ENCODE data around the gene SP100.
"Not testable (repeated sequence)": the region's sequence is repeated elsewhere in the genome, so short reads cannot be mapped to it uniquely, and the experiment has no call there.

The SP100 gene

GRCh38 chr2:230416061-230416721 lies at the start of gene SP100:
SP100 (plus strand) TSS chr2:230416201; CDS start chr2:230416297, 96 bp downstream.
- DNase-seq: no peak

GRCh38 chr2:230382108-230382507 lies 33.9 kb upstream of the SP100 start:
- no peak for DNase-seq

DNA sequence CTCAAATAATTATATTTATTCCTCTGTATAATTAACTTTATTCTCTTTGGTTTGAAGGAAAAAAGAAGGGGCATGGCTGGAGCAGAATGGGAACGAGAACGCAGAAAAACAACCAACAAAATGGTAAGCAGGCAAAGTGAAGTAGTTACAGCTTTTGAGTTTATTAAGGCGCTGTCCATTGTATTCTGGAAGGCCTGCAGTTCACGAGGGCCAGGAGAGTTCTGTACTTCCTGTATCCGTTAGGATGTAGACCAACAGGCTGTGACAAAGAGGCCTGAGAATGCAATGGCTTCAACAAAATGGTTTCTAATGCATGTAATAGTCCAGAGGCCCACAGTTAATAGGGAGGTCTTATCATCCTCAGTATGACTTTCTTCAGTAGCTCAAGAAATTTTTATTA lies 32.5 kb upstream of the SP100 start:
- DNase-seq: no peak

DNA sequence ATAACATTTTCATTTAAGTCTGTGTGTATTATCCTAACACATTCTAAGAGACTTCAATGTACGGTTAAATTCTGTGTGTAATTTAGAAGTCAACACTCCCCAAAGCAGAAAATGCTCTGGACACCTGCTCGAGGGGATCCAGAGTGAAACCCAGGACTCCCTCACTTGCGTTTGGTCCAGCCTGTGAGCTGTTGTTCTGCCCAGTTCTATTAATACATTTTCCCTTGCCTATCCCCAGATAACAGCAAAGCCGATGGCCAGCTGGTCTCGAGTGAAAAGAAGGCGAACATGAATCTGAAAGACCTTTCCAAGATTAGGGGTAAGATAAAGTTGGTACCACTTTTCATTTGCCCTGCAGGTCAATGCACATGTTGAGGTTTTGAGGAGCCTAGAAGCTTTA lies 31.0 kb upstream of the SP100 start:
- no peak for DNase-seq

- no peak for DNase-seq
Observed at GRCh38 chr2:230394301-230394700, 21.7 kb upstream of the SP100 start.

DNA sequence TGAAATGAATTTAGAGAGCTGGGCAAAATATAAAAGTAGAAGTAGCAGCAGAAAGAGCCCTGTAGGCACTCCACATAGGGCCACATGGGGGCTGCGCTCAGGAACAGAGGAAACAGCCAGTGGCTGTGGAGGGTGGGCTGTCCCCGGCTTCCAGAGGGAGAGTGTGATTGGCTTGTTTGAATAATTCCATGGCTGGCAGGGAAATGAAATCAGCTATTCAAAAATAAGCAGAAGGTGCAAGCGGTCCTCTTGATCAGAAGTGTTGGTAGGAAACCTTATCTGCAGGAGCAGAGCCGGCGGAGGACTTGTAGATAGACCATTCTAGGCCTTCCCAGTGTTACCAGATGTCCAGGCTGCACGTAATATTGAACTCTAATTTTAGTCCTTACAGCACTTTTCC lies 17.3 kb upstream of the SP100 start:
- not testable (repeated sequence) for DNase-seq

DNA sequence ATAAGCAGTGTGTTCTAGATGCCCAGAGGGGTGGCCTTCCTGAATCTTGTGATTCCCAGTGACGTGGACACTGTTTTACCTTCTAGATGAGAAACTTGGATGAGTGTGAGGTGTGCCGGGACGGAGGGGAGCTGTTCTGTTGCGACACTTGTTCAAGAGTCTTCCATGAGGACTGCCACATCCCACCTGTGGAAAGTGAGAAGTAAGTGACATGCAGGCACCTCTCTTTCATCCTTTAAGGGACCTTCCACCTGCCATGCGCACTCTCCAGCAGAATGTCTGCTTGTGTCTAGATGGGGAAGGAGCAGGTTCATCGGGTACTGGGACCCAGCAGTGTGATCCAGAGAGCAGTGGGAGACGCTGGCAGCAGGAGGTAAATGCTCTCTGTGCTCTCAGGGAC lies 16.0 kb upstream of the SP100 start:
- no peak for DNase-seq

DNA sequence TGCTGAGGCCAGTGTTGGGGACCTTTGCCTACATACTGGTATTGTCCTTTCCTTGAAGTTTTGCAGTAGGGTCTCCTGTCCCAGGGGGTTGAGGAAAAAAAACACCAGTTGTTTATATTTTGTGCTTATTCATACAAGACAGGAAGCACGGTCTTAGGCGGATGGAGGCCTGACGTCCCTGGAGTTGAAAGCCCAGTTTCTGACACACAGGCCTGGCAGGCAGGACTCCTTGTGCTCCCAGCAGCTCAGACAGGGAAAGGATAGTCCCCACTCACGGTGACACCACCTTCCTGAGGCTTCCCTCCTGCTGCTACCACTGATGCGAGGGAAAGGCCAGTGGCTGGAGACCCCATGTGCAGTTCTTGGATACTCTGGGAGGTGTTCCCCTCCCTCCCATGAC lies 15.5 kb upstream of the SP100 start:
- no peak for DNase-seq

GRCh38 chr2:230401026-230401425 lies 15.0 kb upstream of the SP100 start:
- not testable (repeated sequence) for DNase-seq

- DNase-seq: no peak
Observed at GRCh38 chr2:230403746-230404145, 12.3 kb upstream of the SP100 start.

GRCh38 chr2:230405824-230406223 lies 10.2 kb upstream of the SP100 start:
- DNase-seq: no peak

DNA sequence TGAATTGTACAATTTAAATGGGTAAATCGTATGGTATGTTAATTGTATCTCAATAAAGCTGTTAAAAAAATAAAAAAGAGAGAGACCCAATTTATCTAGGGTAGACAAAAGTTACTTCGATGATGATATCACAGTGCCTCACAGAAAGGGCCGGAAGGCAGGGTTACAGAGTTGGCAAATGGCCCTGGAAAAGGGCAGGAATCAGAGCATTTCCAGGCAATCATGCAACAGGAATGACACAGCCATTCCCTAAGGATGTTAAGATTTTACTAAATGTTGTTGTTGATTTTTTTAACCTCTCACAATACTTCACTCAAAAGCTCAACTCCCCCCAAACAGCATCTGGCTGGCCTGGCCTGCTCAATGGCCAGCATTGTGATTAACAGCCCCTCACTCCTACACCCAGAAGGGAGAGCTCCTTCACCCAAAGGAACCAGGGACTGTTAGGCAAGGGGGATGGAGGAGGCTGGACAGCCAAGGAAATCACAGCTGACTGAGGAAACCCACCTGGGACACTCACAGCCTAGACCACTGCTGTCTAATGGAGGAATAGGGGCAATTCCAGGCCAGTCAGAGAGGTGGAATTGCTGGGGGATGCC lies 7.7 kb upstream of the SP100 start:
- DNase-seq: no peak

DNA sequence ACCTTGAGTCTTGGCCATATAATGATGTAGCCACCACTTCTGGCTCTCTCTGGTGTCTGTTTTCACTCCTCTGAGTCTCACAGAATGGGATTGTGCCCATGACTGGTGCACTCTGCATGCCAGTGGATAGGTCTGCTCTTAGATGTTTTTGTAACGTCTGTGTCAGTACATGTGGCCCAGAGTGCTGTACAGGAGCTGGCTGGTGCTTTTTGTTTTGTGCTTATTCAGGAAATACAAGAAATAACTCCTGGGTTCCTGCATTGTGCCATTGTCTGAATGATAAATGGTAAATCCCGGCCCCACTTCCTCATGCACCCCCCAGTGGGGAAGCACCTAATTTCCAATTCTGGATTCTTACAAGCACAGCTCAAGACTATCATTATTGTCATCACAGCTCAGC lies 6.7 kb upstream of the SP100 start:
- not testable (repeated sequence) for DNase-seq

GRCh38 chr2:230410263-230410662 lies 5.7 kb upstream of the SP100 start:
- no peak for DNase-seq

DNA sequence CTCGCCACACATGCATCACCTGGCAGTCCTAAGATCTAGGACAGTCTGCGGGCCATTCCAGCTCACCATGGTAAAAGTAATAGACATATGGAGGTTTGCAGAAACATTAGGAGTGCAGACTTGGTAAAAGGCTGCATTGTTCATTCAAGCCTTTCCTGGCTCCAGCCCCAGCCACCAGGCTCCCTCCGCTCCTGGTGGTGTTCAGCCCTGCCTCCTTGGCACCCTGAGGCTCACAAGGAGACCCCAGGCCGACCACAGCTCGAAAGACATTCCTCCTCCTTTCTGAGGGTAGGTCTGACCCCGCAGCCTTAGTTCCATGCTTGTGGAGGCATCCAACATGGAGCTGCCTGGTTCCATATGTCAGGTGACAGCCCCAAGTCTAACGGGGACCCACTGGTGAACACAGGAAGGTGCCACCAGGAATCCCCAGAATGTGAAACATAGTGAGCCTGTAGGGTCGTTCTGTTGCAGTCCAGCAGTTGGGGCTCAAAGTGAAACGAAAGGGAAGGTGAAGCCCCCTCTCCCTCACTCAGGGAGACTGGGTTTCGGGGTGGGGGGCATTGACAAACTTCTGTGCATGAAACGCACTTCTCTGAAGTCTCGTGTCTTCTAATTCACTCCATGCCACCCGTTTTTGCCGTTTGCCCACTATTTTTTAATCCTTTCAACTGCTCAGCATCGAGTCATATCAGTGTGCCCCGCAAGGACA lies 5.0 kb upstream of the SP100 start:
- no peak for DNase-seq

DNA sequence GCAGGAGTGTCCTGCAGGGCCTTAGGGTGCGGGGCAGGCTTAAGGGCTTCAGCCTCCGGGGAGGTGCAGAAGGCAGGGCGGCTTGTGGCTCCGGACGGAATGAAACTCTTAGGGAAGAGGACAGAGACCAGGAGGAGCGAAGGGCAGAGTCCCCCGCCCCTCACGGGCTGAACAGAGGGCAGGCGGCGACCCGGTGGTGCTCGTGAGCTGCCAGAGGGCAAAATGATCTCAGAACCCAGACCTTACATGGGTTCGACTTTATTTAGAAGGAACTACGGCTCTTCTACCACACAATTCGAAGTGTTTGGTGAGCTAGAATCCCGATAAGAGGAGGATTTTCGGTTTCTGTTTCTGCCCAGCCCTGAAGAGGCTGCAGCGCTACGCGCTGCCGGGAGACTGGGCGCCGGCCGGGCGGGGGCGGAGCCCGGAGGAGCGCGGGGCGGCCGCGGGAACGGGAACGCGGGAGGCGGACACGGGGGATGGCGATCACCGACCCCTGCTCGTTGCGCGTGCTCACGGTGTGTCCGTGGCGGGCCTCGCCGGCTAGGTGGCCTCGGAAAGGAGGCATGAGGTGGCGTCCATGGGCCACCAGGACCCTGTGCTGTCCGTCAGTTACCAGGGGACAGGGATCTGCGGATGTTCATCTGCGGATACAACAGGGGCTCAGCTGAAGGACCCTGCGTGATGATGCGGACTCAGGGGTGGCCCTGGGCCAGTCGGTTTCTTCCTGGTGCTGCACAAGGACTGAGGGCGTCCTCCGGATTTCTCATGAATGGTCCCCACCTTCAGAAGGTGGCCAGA lies 4.2 kb upstream of the SP100 start:
- no peak for DNase-seq

GRCh38 chr2:230412371-230412711 lies 3.7 kb upstream of the SP100 start:
- DNase-seq: no peak

DNA sequence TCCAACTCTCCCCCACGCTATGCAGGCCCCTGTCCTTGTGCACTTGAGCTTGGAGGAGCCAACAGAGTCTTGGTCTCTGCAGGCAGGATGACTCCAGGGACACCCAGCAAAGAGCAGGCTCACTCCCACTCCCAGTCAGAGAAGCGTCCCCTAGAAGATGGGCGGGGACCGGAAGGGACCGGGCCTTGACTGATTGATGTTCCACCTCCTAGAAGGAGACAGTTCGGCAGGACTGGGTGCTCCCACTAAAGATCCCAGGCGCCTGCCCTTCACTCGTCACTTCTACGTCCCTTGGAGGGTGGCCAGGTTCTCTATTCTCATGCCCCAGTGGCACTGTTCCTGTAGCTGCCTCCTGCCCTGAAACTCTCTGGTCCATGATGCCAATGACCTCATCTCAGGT lies 3.2 kb upstream of the SP100 start:
- DNase-seq: no peak

GRCh38 chr2:230413479-230413878 lies 2.5 kb upstream of the SP100 start:
- no peak for DNase-seq

GRCh38 chr2:230414302-230414701 lies 1.7 kb upstream of the SP100 start:
- DNase-seq: no peak

GRCh38 chr2:230417436-230417835 lies 1.4 kb downstream of the SP100 start:
- DNase-seq: no peak

DNA sequence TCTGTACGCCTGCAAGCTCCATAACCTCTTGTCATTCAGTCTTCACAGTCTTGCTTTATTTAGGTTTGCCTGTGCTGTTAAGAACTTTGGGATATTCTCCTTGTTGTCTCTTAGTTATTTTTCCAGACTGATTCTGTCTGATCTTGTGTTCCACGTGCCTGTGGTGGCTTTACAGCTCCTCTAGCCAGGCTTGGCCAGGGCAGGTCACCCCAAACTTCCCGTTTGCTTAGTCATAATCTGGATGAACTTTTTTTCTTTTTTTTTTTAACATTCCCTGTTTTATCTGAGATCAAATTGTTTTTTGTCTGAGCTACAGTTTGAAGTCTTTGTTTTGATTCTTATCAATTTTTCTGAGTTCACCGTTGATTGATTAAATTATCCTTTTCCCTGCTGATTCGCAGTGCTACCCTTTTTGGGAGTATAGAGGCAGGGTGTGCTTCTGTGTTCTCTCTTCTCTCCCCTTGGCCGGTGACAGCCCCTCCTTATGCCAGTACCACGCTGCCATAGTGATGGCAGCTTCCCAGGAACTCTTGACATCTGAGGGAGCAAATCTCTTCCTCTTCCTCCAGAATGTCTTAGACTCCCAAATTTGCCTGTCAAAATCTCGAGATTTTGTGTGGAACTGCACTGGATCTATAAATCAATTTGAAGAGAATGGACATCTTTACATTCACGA lies 2.5 kb downstream of the SP100 start:
- no peak for DNase-seq

GRCh38 chr2:230419181-230419580 lies 3.2 kb downstream of the SP100 start:
- DNase-seq: no peak

Data from NCI-H1694 treated with DMSO at 0.1 percent for 48 hours (cell line).